Heart right ventricle (tissue), 16 donors: ENCODE results near the gene KDM5B. TPM values are rescaled to one million over a fixed set of nuclear protein-coding genes. Genes with fewer than 3 reads are reported as not detected.
A peak's percentile ranks its signal among the peaks of the same experiment; 100 is the strongest.

Experiments used
- ATAC-seq, 8 donors: fragments of 200-7000 bp; cut with Tn5 transposase; one replicate each; pipeline ENCODE4 v1.9.1; 2020; ENCODE audit warnings: mild to moderate bottlenecking in 8 of 8, moderate library complexity in 8 of 8, moderate number of reproducible peaks in 1 of 8
- DNase-seq, 2 donors: peaks; one replicate each; pipeline ENCODE4 v3.0.0-alpha.2; 2020
- H3K27ac ChIP-seq, 10 donors: fragments of 200-600 bp; sonication (generic) in 2 of 10; one replicate each; pipeline versions ENCODE4 v1.5.0 to v1.8.0; 2020 to 2022; ENCODE audit warnings: mild to moderate bottlenecking in 3 of 10
- H3K27me3 ChIP-seq, 7 donors: fragments of 200-600 bp; one replicate each; pipeline ENCODE4 v1.8.0; 2021 to 2022; ENCODE audit warnings: mild to moderate bottlenecking in 2 of 7
- H3K36me3 ChIP-seq, 9 donors: fragments of 200-600 bp; sonication (generic) in 1 of 9; one replicate each; pipeline versions ENCODE4 v1.5.0 to v1.8.0; 2020 to 2022; ENCODE audit warnings: mild to moderate bottlenecking in 2 of 9
- H3K4me1 ChIP-seq, 9 donors: fragments of 200-600 bp; sonication (generic) in 1 of 9; one replicate each; pipeline versions ENCODE4 v1.5.0 to v1.8.0; 2020 to 2022; ENCODE audit warnings: mild to moderate bottlenecking in 4 of 9
- H3K4me3 ChIP-seq, 10 donors: fragments of 200-600 bp; sonication (generic) in 2 of 10; one replicate each; pipeline versions ENCODE4 v1.5.0 to v1.8.0; 2020 to 2022; ENCODE audit warnings: mild to moderate bottlenecking in 7 of 10, moderate library complexity in 2 of 10
- H3K9me3 ChIP-seq, 11 donors: fragments of 200-600 bp in 10 of 11; sonication (generic) in 2 of 11; one replicate each; pipeline versions ENCODE4 v1.5.0 to v1.8.0; 2013 to 2022; ENCODE audit warnings: mild to moderate bottlenecking in 2 of 11, control low read depth in 1 of 11, moderate library complexity in 1 of 11
- CTCF ChIP-seq, 9 donors: fragments of 200-600 bp; sonication (generic) in 2 of 9; IDR thresholded peaks; one replicate each; pipeline versions ENCODE4 v1.5.0 to v1.8.0; 2021 to 2022; ENCODE audit warnings: antibody characterized with exemption in 9 of 9, mild to moderate bottlenecking in 5 of 9, moderate library complexity in 1 of 9
- WGBS, 2 donors: extraction: QIAGEN DNeasy Blood & Tissue Kit; methylation state at CpG; one replicate each; pipeline ENCODE4 v1.1.7; 2013; ENCODE audit warnings: inconsistent platforms in 1 of 2; 5-methylcytosine and 5-hydroxymethylcytosine counted together
- intact Hi-C, 10 donors: fragments of 100-400 bp; cut with DNase I; formaldehyde crosslinking; loops; one replicate each; pipeline versions ENCODE4 v1.11.1 to v1.14.2; 2022
- polyA plus RNA-seq, 2 donors: library from polyadenylated mRNA; stranded (reverse); fragments of 200-250 nt; gene quantifications; one replicate each; pipeline ENCODE4 v1.2.3, GENCODE V29; 2013
- total RNA-seq, 10 donors: library from RNA; stranded (reverse); fragmentation: NEBNext Ultra II Directional in 3 of 10; extraction: Animal tissue kit (Norgen Biotek cat#: 25700) in 3 of 10; gene quantifications; one replicate each; pipeline versions ENCODE4 v1.2.1 to v1.2.4, GENCODE V29; 2021 to 2023
- donor health status: Arrhythmogenic right ventricular cardiomyopathy.
- donor health status: ischemic (EF 13 %, LVEDD 7.1; RV severe dilation, severe dysfunction).
- donor health status: healthy with polysubstance abuse.
- donor health status: DM: no; HTN: yes; CAD: no.
- donor health status: DM: no; HTN: no; CAD: no.
- donor health status: ischemic (EF 25% LVEDD 6.9; RV normal size, moderate dysfunction).
- donor health status: ischemic (EF 25% LVEDD 5.7; RV mildly dilated, moderate dysfunction).
- donor health status: healthy.
- donor health status: DM: yes; HTN: yes; CAD: no.
- donor health status: Ischemic cardiomyopathy.
- donor health status: ischemic (EF 35%, LVEDD 5.7; RV mildly dilated, moderate dysfunction).
- donor health status: nonischemic (EF 11% LVEDD 7.7; RV severe dilation, severe dysfunction).
- donor health status: DM: yes; HTN: yes; CAD: no.
- donor health status: PGD.
- donor health status: ischemic (EF 29% LVEDD 5.4; RV normal size, mild dysfunction).
- donor health status: nonischemic (EF 23%, LVEDD 6.1; RV moderate dilation, normal function).

Gene KDM5B
- total and polyA plus RNA-seq, 12 donors: 4.9 to 18.5 (median 13.6) TPM

GRCh38 chr1:202809597-202810159 lies 1.5 kb upstream of the KDM5B start:
- Histone ChIP-seq H3K9me3 (no peaks in the 10 kb centered on the region), H3K4me1 (peaks cover 4 to 52% (median 37%) of the 10 kb centered on the region in 9 donors), H3K36me3 (no peaks in the 10 kb centered on the region), H3K4me3 (peak overlapping the region in 8 of 10 donors; percentile 53 to 86 (median 78)), H3K27ac (peak overlapping the region in 4 of 10 donors; percentile 86 to 93 (median 86)), H3K27me3 (no peaks in the 10 kb centered on the region)
- ATAC-seq (no peak), DNase-seq (no peak)
- 55 to 66% methylated on average over 15 of the region's 15 CpGs for WGBS, 2 donors
- intact Hi-C loops: loop anchor here in 4 of 10 donors (2.0 to 10.0 kb wide), 4 partner anchors 78 to 1035 kb away; partner anchors contain the start of genes RABIF (in 3 of the 4) and PPP1R12B (in 1 of the 4)
- TF ChIP-seq CTCF (IDR thresholded peaks at IDR 0.05): no peak

GRCh38 chr1:202807451-202807925 lies 733 bp downstream of the KDM5B start:
- Histone ChIP-seq H3K27ac (peak overlapping the region in 9 of 10 donors; percentile 46 to 91 (median 83)), H3K27me3 (no peaks in the 10 kb centered on the region), H3K9me3 (no peaks in the 10 kb centered on the region), H3K36me3 (no peaks in the 10 kb centered on the region), H3K4me1 (peaks cover 4 to 63% (median 37%) of the 10 kb centered on the region in 9 donors), H3K4me3 (peak overlapping the region; percentile 56 to 99 (median 86))
- no peak for TF ChIP-seq CTCF (IDR thresholded peaks at IDR 0.05)
- DNase-seq (peak; percentile 18 to 22), ATAC-seq (peak in 4 of 8 donors; percentile 15 to 32 (median 18))
- 1% methylated on average over 33 to 45 of the region's 45 CpGs for WGBS, 2 donors
- intact Hi-C loops: loop anchor here in 2 of 10 donors (5.0 to 10.0 kb wide), 3 partner anchors 80 to 1037 kb away; partner anchors contain the start of genes PPP1R12B (in 1 of the 2) and RABIF (in 1 of the 2)

GRCh38 chr1:202806845-202807450 lies 1.3 kb downstream of the KDM5B start:
- ATAC-seq (peak in 4 of 8 donors; percentile 1 to 12 (median 7)), DNase-seq (peak in 1 of 2 donors; percentile 19)
- Histone ChIP-seq H3K9me3 (no peaks in the 10 kb centered on the region), H3K27ac (peak overlapping the region in 8 of 10 donors; percentile 58 to 91 (median 86)), H3K27me3 (no peaks in the 10 kb centered on the region), H3K4me3 (peak overlapping the region; percentile 56 to 99 (median 86)), H3K4me1 (peaks cover 4 to 63% (median 37%) of the 10 kb centered on the region in 9 donors), H3K36me3 (no peaks in the 10 kb centered on the region)
- 0% methylated on average over 51 of the region's 51 CpGs for WGBS, 2 donors
- TF ChIP-seq CTCF (IDR thresholded peaks at IDR 0.05): no peak
- intact Hi-C loops: loop anchor here in 2 of 10 donors (5.0 to 10.0 kb wide), 3 partner anchors 80 to 1038 kb away; partner anchors contain the start of genes PPP1R12B (in 1 of the 2) and RABIF (in 1 of the 2)
